H1 (cell line): ENCODE measurements around the gene VEPH1. TPM values are rescaled to one million over a fixed set of nuclear protein-coding genes. Genes with fewer than 3 reads are reported as not detected.

ENCODE experiments used
- CTCF ChIA-PET: fragments of 300-600 bp; sonication (Branson Sonifier 250); formaldehyde crosslinking; loops from one replicate; lab custom pipeline; 2021; ENCODE audit not compliant: partially characterized antibody; lab: Charles Lee
- POLR2A ChIA-PET: fragments of 300-600 bp; sonication (Branson Sonifier 250); formaldehyde crosslinking; loops from one replicate; lab custom pipeline; 2021; ENCODE audit warnings: inconsistent platforms; ENCODE audit not compliant: partially characterized antibody; lab: Charles Lee
- DNase-seq, 2 experiments: peaks; one replicate each; pipeline versions ENCODE4 v3.0.0 to v3.0.0-alpha.2; 2010 to 2022; ENCODE audit warnings: low spot score in 2 of 2, low read depth in 1 of 2, mixed read lengths in 1 of 2
- FAIRE-seq: peaks from 2 replicates; lab custom pipeline; 2011; peaks lifted over from hg19 to GRCh38; lab: Jason Lieb, UNC
- H2AFZ ChIP-seq: 2 replicates; pipeline ENCODE4 v1.8.1; 2012; ENCODE audit warnings: low read length, inconsistent platforms
- H2AK5ac ChIP-seq: 2 replicates; pipeline ENCODE4 v1.6.1; 2013; ENCODE audit warnings: low read depth, low read length
- H2BK120ac ChIP-seq: replicated peaks from 2 replicates; pipeline ENCODE3; 2013; ENCODE audit warnings: low read depth, low read length, inconsistent platforms
- H2BK12ac ChIP-seq: 2 replicates; pipeline ENCODE4 v1.6.1; 2013; ENCODE audit warnings: low read depth, low read length
- H2BK15ac ChIP-seq: 2 replicates; pipeline ENCODE4 v1.6.1; 2013; ENCODE audit warnings: low read length
- H2BK20ac ChIP-seq: 2 replicates; pipeline ENCODE4 v1.6.1; 2013; ENCODE audit warnings: low read length
- H2BK5ac ChIP-seq: 2 replicates; pipeline ENCODE4 v1.6.1; 2013; ENCODE audit warnings: low read depth, low read length
- H3K14ac ChIP-seq: 2 replicates; pipeline ENCODE4 v1.6.1; 2013; ENCODE audit warnings: inconsistent platforms; ENCODE audit not compliant: insufficient read length
- H3K18ac ChIP-seq: 2 replicates; pipeline ENCODE4 v1.6.1; 2013; ENCODE audit warnings: low read length; ENCODE audit errors: extremely low read depth
- H3K23ac ChIP-seq: 2 replicates; pipeline ENCODE4 v1.6.1; 2013; ENCODE audit warnings: inconsistent platforms; ENCODE audit not compliant: insufficient read length
- H3K23me2 ChIP-seq: 2 replicates; pipeline ENCODE4 v1.6.1; 2013; ENCODE audit warnings: low read depth, low read length
- H3K27ac ChIP-seq: 2 replicates; pipeline ENCODE4 v1.6.1; 2011; ENCODE audit warnings: low read depth, low read length, inconsistent platforms
- H3K27me3 ChIP-seq, 4 experiments: replicated peaks in 1 of 4; 1 replicate in 1 of 4; 2 replicates in 3 of 4; pipeline versions ENCODE4 v1.6.1 to v1.8.1; 2011 to 2013; ENCODE audit warnings: low read length in 3 of 4, mild to moderate bottlenecking in 3 of 4, inconsistent platforms in 2 of 4, mixed read lengths in 2 of 4, moderate library complexity in 1 of 4; ENCODE audit not compliant: control insufficient read depth in 3 of 4, insufficient read depth in 3 of 4; ENCODE audit errors: extremely low read depth in 1 of 4
- H3K36me3 ChIP-seq, 4 experiments: 2 replicates each; pipeline versions ENCODE4 v1.6.1 to v1.8.1; 2011 to 2013; ENCODE audit warnings: mild to moderate bottlenecking in 4 of 4, low read length in 3 of 4, moderate library complexity in 2 of 4, control low read depth in 1 of 4, inconsistent platforms in 1 of 4; ENCODE audit not compliant: insufficient read depth in 4 of 4, control insufficient read depth in 2 of 4
- H3K4ac ChIP-seq: replicated peaks from 2 replicates; pipeline ENCODE3; 2013; ENCODE audit warnings: low read length, low read depth, mixed read lengths, inconsistent platforms; ENCODE audit not compliant: insufficient read length
- H3K4me1 ChIP-seq, 4 experiments: replicated peaks in 1 of 4; 1 replicate in 1 of 4; 2 replicates in 3 of 4; pipeline versions ENCODE4 v1.6.1 to v1.8.1; 2011 to 2013; ENCODE audit warnings: low read length in 3 of 4, inconsistent platforms in 2 of 4, mixed read lengths in 1 of 4; ENCODE audit not compliant: insufficient read depth in 4 of 4, control insufficient read depth in 3 of 4
- H3K4me2 ChIP-seq, 2 experiments: 2 replicates each; pipeline versions ENCODE4 v1.6.1 to v1.8.1; 2011 to 2013; ENCODE audit warnings: low read depth in 2 of 2, low read length in 2 of 2, control low read depth in 1 of 2, inconsistent platforms in 1 of 2, mild to moderate bottlenecking in 1 of 2; ENCODE audit not compliant: insufficient read depth in 1 of 2
- H3K4me3 ChIP-seq, 4 experiments: fragments of 200-600, 300-600 bp in 1 of 4; sonication (generic), shearing (Covaris generic), sonication (Bioruptor Twin) in 1 of 4; 2 replicates each; pipeline versions ENCODE4 v1.5.1 to v1.8.1; 2011 to 2016; ENCODE audit warnings: low read length in 4 of 4, low read depth in 3 of 4, control low read depth in 2 of 4, inconsistent platforms in 2 of 4, mild to moderate bottlenecking in 2 of 4, mixed read lengths in 1 of 4, moderate library complexity in 1 of 4; ENCODE audit not compliant: insufficient read depth in 2 of 4; ENCODE audit errors: extremely low read depth in 1 of 4
- H3K56ac ChIP-seq: replicated peaks from 2 replicates; pipeline ENCODE3; 2013; ENCODE audit warnings: low read depth, mild to moderate bottlenecking, mixed read lengths, low read length, inconsistent platforms; ENCODE audit not compliant: insufficient read length
- H3K79me1 ChIP-seq: 2 replicates; pipeline ENCODE4 v1.6.1; 2013; ENCODE audit warnings: low read depth, low read length, control low read depth
- H3K79me2 ChIP-seq, 2 experiments: 2 replicates each; pipeline versions ENCODE4 v1.6.1 to v1.8.1; 2012 to 2013; ENCODE audit warnings: low read length in 2 of 2, mild to moderate bottlenecking in 2 of 2, inconsistent platforms in 1 of 2; ENCODE audit not compliant: insufficient read depth in 2 of 2, control insufficient read depth in 1 of 2
- H3K9ac ChIP-seq, 4 experiments: replicated peaks in 1 of 4; 1 replicate in 1 of 4; 2 replicates in 3 of 4; pipeline versions ENCODE4 v1.6.1 to v1.8.1; 2011 to 2013; ENCODE audit warnings: low read depth in 3 of 4, low read length in 3 of 4, control low read depth in 2 of 4, mild to moderate bottlenecking in 2 of 4, moderate library complexity in 2 of 4, inconsistent platforms in 1 of 4; ENCODE audit errors: extremely low read depth in 1 of 4
- H3K9me3 ChIP-seq, 2 experiments: 2 replicates each; pipeline versions ENCODE4 v1.6.1 to v1.8.1; 2012 to 2013; ENCODE audit warnings: mild to moderate bottlenecking in 2 of 2, moderate library complexity in 2 of 2, control low read depth in 1 of 2, inconsistent platforms in 1 of 2, low read depth in 1 of 2, low read length in 1 of 2, mixed read lengths in 1 of 2; ENCODE audit not compliant: insufficient read depth in 2 of 2
- H4K20me1 ChIP-seq, 2 experiments: replicated peaks in 1 of 2; 2 replicates each; pipeline versions ENCODE3 to v1.8.1; 2011 to 2013; ENCODE audit warnings: inconsistent platforms in 2 of 2, low read length in 2 of 2, mild to moderate bottlenecking in 1 of 2; ENCODE audit not compliant: insufficient read depth in 2 of 2, control insufficient read depth in 1 of 2
- H4K5ac ChIP-seq: 2 replicates; pipeline ENCODE4 v1.6.1; 2013; ENCODE audit warnings: low read length, low read depth, mixed read lengths, inconsistent platforms; ENCODE audit not compliant: insufficient read length
- H4K8ac ChIP-seq: 2 replicates; pipeline ENCODE4 v1.8.0; 2013; ENCODE audit warnings: mild to moderate bottlenecking, moderate library complexity, low read length, inconsistent platforms; ENCODE audit not compliant: insufficient read depth; ENCODE audit errors: extremely low read depth
- H4K91ac ChIP-seq: replicated peaks from 2 replicates; pipeline ENCODE3; 2013; ENCODE audit warnings: low read length, mixed read lengths, inconsistent platforms; ENCODE audit not compliant: insufficient read length
- ASH2L ChIP-seq: fragments of 200-600, 300-600 bp; sonication (generic); IDR thresholded peaks from one replicate; pipeline ENCODE4 v1.7.1; 2017; ENCODE audit warnings: low read length
- ATF3 ChIP-seq: IDR thresholded peaks from 2 replicates; pipeline ENCODE4 v1.6.1; 2011; ENCODE audit warnings: low read depth, mild to moderate bottlenecking, low read length; ENCODE audit not compliant: insufficient read depth
- CBX8 ChIP-seq: fragments of 300-800, 300-1000 bp; sonication (generic); IDR thresholded peaks from 2 replicates; pipeline ENCODE4 v1.7.1; 2016; ENCODE audit warnings: low read depth, low read length, borderline replicate concordance
- CEBPB ChIP-seq: IDR thresholded peaks from 2 replicates; pipeline ENCODE4 v1.6.1; 2012; ENCODE audit warnings: low read depth, low read length
- SIN3A ChIP-seq, 2 experiments: IDR thresholded peaks in 1 of 2; conservative IDR thresholded peaks in 1 of 2; 2 replicates each; pipeline ENCODE4 v1.6.1; 2011 to 2012; ENCODE audit warnings: low read length in 2 of 2, improper control_type of control experiment in 1 of 2, low read depth in 1 of 2, mild to moderate bottlenecking in 1 of 2
- SIRT6 ChIP-seq: IDR thresholded peaks from one replicate; pipeline ENCODE4 v1.7.1; 2012; ENCODE audit warnings: low read length, inconsistent platforms
- SP2 ChIP-seq: IDR thresholded peaks from 2 replicates; pipeline ENCODE4 v1.6.1; 2012; ENCODE audit warnings: mild to moderate bottlenecking, low read length, inconsistent platforms
- SRF ChIP-seq: IDR thresholded peaks from 2 replicates; pipeline ENCODE4 v1.6.1; 2011; ENCODE audit warnings: mild to moderate bottlenecking, low read depth, low read length, moderate library complexity
- WGBS, 2 experiments: shearing (Covaris generic) in 1 of 2; methylation state at CpG; one replicate each; pipeline versions ENCODE4 v1.1.6 to v1.1.7; 2013 to 2015; ENCODE audit warnings: low lambda C conversion rate in 2 of 2, mixed read lengths in 2 of 2, inconsistent platforms in 1 of 2, low coverage in 1 of 2, missing lambda C conversion rate in 1 of 2; ENCODE audit not compliant: insufficient replicate concordance in 2 of 2, insufficient coverage in 1 of 2, insufficient read length in 1 of 2; ENCODE audit errors: extremely low coverage in 1 of 2, missing lambda C conversion rate in 1 of 2; 5-methylcytosine and 5-hydroxymethylcytosine counted together
- polyA plus RNA-seq, 7 experiments: library from polyadenylated mRNA; depleted of rRNA in 3 of 7; stranded (reverse) in 5 of 7; unstranded in 2 of 7; fragments of >200 nt in 5 of 7; fragments of 200-250 nt in 2 of 7; gene quantifications; 1 replicate in 5 of 7; 2 replicates in 1 of 7; 4 replicates in 1 of 7; pipeline versions ENCODE4 v1.2.1 to v1.2.3, GENCODE V29; 2011 to 2013; ENCODE audit warnings: missing spikeins in 2 of 7, mixed read lengths in 2 of 7
- total RNA-seq: library from RNA; stranded (reverse); fragmentation: NEBNext Ultra II Directional; extraction: Animal tissue kit (Norgen Biotek cat#: 25700); gene quantifications from 2 replicates; pipeline ENCODE4 v1.2.1, GENCODE V29; 2021

The VEPH1 gene
- total and polyA plus RNA-seq, 2 of the 8 experiments (the other 6 are each of a cell fraction or from before 2014, with no cell fraction given) = 12.0 to 18.3 TPM

- no peak overlapping the region for H3K23ac ChIP-seq
- ChIA-PET POLR2A (no interaction called here), CTCF (no interaction called here)
- no peak overlapping the region for H2AFZ ChIP-seq
- H4K5ac ChIP-seq = no peak overlapping the region
- H3K4me1 ChIP-seq = no peaks in the 10 kb centered on the region; a peak in 1 of 7 replicates
- TF ChIP-seq ATF3 (no peak), CBX8 (no peak), SIRT6 (no peak), SP2 (no peak), ASH2L (no peak), CEBPB (no peak), SIN3A (conservative IDR thresholded peaks at IDR 0.05 in 1 of 2, IDR thresholded peaks at IDR 0.05 in 1 of 2; ENCODE audit: low read depth in 1 of 2, low read length in 2 of 2) (no peak), SRF (no peak)
- H2BK15ac ChIP-seq = no peak overlapping the region
- H3K56ac ChIP-seq = no peak overlapping the region
- H3K18ac ChIP-seq = no peak overlapping the region
- H3K9ac ChIP-seq = no peak overlapping the region
- H3K14ac ChIP-seq = no peak overlapping the region
- H3K4ac ChIP-seq = no peak overlapping the region
- H3K27ac ChIP-seq = no peak overlapping the region
- H3K36me3 ChIP-seq = no peaks in the 10 kb centered on the region
- no peak overlapping the region for H2AK5ac ChIP-seq
- H2BK120ac ChIP-seq = no peak overlapping the region
- no peak overlapping the region for H2BK20ac ChIP-seq
- H4K91ac ChIP-seq = no peak overlapping the region
- FAIRE-seq = no peak
- no peak for DNase-seq
- H3K4me3 ChIP-seq = no peak overlapping the region
- H3K23me2 ChIP-seq = no peaks in the 10 kb centered on the region
- H3K4me2 ChIP-seq = no peak overlapping the region
- no peaks in the 10 kb centered on the region for H3K79me2 ChIP-seq
- H4K8ac ChIP-seq = no peak overlapping the region
- no peaks in the 10 kb centered on the region for H3K27me3 ChIP-seq
- no peak overlapping the region for H2BK12ac ChIP-seq
- 84% methylated on average over 2 of the region's 2 CpGs; no CpG with 5 or more reads in 1 of the 2 experiments for WGBS, 2 experiments
- H2BK5ac ChIP-seq = no peak overlapping the region
- H4K20me1 ChIP-seq = no peaks in the 10 kb centered on the region
- no peaks in the 10 kb centered on the region for H3K79me1 ChIP-seq
- H3K9me3 ChIP-seq = no peaks in the 10 kb centered on the region
These were observed 203.1 kb downstream of the VEPH1 start for GRCh38 chr3:157300094-157300493.
